GM12878 (cell line): Measurements from ENCODE around the gene AMBRA1. TPM values are rescaled to one million over a fixed set of nuclear protein-coding genes. Genes with fewer than 3 reads are reported as not detected.

Experiments used
- ATAC-seq: fragments of 200-7000 bp; cut with Tn5 transposase; 3 replicates; pipeline ENCODE4 v1.9.1; 2020; ENCODE audit warnings: mild to moderate bottlenecking, moderate library complexity
- BruUV-seq: library from RNA; stranded (reverse); fragments of 400-500 nt; replicated peaks from 2 replicates; lab custom pipeline; 2021; lab: Mats Ljungman, UMichigan
- CTCF ChIA-PET: fragments of 300-600 bp; sonication (Branson Sonifier 250); formaldehyde crosslinking; extraction: SDS; loops from one replicate; lab custom pipeline; 2021; ENCODE audit warnings: inconsistent platforms; lab: Yijun Ruan, JAX
- POLR2A ChIA-PET: fragments of 350-600 bp; formaldehyde crosslinking; extraction: SDS; loops from one replicate; lab custom pipeline; 2021; ENCODE audit warnings: inconsistent platforms; lab: Charles Lee
- RAD21 ChIA-PET: fragments of 300-600 bp; sonication (Branson Sonifier 250); formaldehyde crosslinking; loops from one replicate; lab custom pipeline; 2023; ENCODE audit warnings: antibody characterized with exemption; ENCODE audit not compliant: unreplicated experiment; lab: Charles Lee
- SMC1A ChIA-PET: fragments of 300-600 bp; sonication (Branson Sonifier 250); formaldehyde crosslinking; loops from one replicate; lab custom pipeline; 2023; ENCODE audit not compliant: unreplicated experiment, uncharacterized antibody; lab: Charles Lee
- DNase-seq: peaks from one replicate; pipeline ENCODE4 v3.0.0-alpha.2; 2011; ENCODE audit warnings: low read depth, low spot score
- FAIRE-seq: peaks from 3 replicates; lab custom pipeline; 2011; peaks lifted over from hg19 to GRCh38; lab: Jason Lieb, UNC
- H2AFZ ChIP-seq: 2 replicates; pipeline ENCODE4 v1.6.0; 2011; ENCODE audit warnings: low read depth, low read length, control low read depth; ENCODE audit not compliant: control insufficient read depth
- H3K27ac ChIP-seq: 2 replicates; pipeline ENCODE4 v1.5.1; 2011; ENCODE audit warnings: control low read depth; ENCODE audit not compliant: control insufficient read depth, insufficient read depth
- H3K27me3 ChIP-seq, 2 experiments: replicated peaks in 1 of 2; 2 replicates each; pipeline versions ENCODE4 v1.6.0 to v1.6.1; 2011; ENCODE audit warnings: low read length in 1 of 2; ENCODE audit not compliant: control insufficient read depth in 2 of 2, insufficient read depth in 2 of 2
- H3K36me3 ChIP-seq, 2 experiments: 2 replicates each; pipeline ENCODE4 v1.5.1; 2011; ENCODE audit warnings: low read length in 1 of 2; ENCODE audit not compliant: control insufficient read depth in 2 of 2, insufficient read depth in 2 of 2
- H3K4me1 ChIP-seq: 2 replicates; pipeline ENCODE4 v1.6.1; 2011; ENCODE audit warnings: mild to moderate bottlenecking, low read length, moderate library complexity, mixed read lengths; ENCODE audit not compliant: control insufficient read depth, insufficient read depth
- H3K4me2 ChIP-seq: 2 replicates; pipeline ENCODE4 v1.6.0; 2011; ENCODE audit warnings: control low read depth; ENCODE audit not compliant: control insufficient read depth, insufficient read depth
- H3K4me3 ChIP-seq: fragments of 200-600 bp; sonication (generic); 2 replicates; pipeline ENCODE4 v1.5.1; 2016
- H3K79me2 ChIP-seq: 2 replicates; pipeline ENCODE4 v1.6.0; 2011; ENCODE audit warnings: low read length; ENCODE audit not compliant: control insufficient read depth, insufficient read depth
- H3K9ac ChIP-seq: 2 replicates; pipeline ENCODE4 v1.8.0; 2011; ENCODE audit warnings: low read length, control low read depth, mixed read lengths; ENCODE audit not compliant: control insufficient read depth, insufficient read depth
- H3K9me3 ChIP-seq: replicated peaks from 3 replicates; pipeline ENCODE4 v1.5.1; 2011; ENCODE audit warnings: mild to moderate bottlenecking, low read length; ENCODE audit not compliant: control insufficient read depth, insufficient read depth
- H4K20me1 ChIP-seq: 2 replicates; pipeline ENCODE4 v1.6.0; 2011; ENCODE audit not compliant: control insufficient read depth, insufficient read depth
- CBFB ChIP-seq: IDR thresholded peaks from 2 replicates; pipeline ENCODE4 v1.6.1; 2016; ENCODE audit warnings: antibody characterized with exemption, low read depth
- EZH2 ChIP-seq: IDR thresholded peaks from 2 replicates; pipeline ENCODE4 v1.6.1; 2012; ENCODE audit warnings: low read depth, mild to moderate bottlenecking, control low read depth, inconsistent platforms, low read length, borderline replicate concordance; ENCODE audit not compliant: control insufficient read depth
- MYC ChIP-seq: IDR thresholded peaks from 2 replicates; pipeline ENCODE4 v1.6.1; 2011; ENCODE audit warnings: mild to moderate bottlenecking, low read length, moderate library complexity, inconsistent platforms; ENCODE audit not compliant: insufficient read depth, insufficient replicate concordance, insufficient read length, severe bottlenecking
- PBX3 ChIP-seq: IDR thresholded peaks from 2 replicates; pipeline ENCODE4 v1.6.1; 2011; ENCODE audit warnings: mild to moderate bottlenecking, low read depth, low read length, moderate library complexity; ENCODE audit not compliant: insufficient replicate concordance
- PKNOX1 ChIP-seq: fragments of 450-650 bp; IDR thresholded peaks from 2 replicates; pipeline ENCODE4 v1.6.1; 2016; ENCODE audit warnings: mild to moderate bottlenecking
- ZNF687 ChIP-seq: fragments of 450-650 bp; IDR thresholded peaks from 2 replicates; pipeline ENCODE4 v1.6.1; 2017; ENCODE audit warnings: mild to moderate bottlenecking, moderate library complexity
- WGBS: methylation state at CpG from one replicate; pipeline ENCODE4 v1.1.6; 2016; ENCODE audit warnings: low lambda C conversion rate; ENCODE audit not compliant: insufficient replicate concordance, insufficient coverage; ENCODE audit errors: missing lambda C conversion rate; 5-methylcytosine and 5-hydroxymethylcytosine counted together
- in situ Hi-C: fragments of 300-500 bp; cut with MboI; formaldehyde crosslinking; loops from 9 replicates; pipeline ENCODE4 v1.14.3; 2018; ENCODE audit warnings: mixed read lengths
- intact Hi-C: fragments of 100-400 bp; cut with micrococcal nuclease; formaldehyde crosslinking; loops from one replicate; pipeline ENCODE4 v1.14.2; 2022; ENCODE audit not compliant: unreplicated experiment
- polyA plus RNA-seq, 11 experiments: library from polyadenylated mRNA; depleted of rRNA in 4 of 11; unstranded in 6 of 11; stranded (reverse) in 5 of 11; fragments of >200 nt; fragmentation: Nextera tagmentation in 4 of 11; fragmentation: Illumina TruSeq in 1 of 11; extraction: Ambion mirVana in 4 of 11; extraction: Trizol in 1 of 11; gene quantifications; 1 replicate in 1 of 11; 2 replicates in 10 of 11; pipeline versions ENCODE4 v1.2.1 to v1.2.3, GENCODE V29; 2011 to 2016; ENCODE audit warnings: inconsistent platforms in 2 of 11, missing spikeins in 2 of 11, low read depth in 1 of 11
- total RNA-seq, 4 experiments: library from RNA; depleted of rRNA in 3 of 4; stranded (reverse); fragments of >200 nt in 3 of 4; fragmentation: Illumina TruSeq in 1 of 4; extraction: Trizol in 1 of 4; gene quantifications; 2 replicates each; pipeline versions ENCODE4 v1.2.1 to v1.2.3, GENCODE V29; 2013 to 2021

The AMBRA1 gene
- total and polyA plus RNA-seq, 10 of the 15 experiments (the other 5 are each of a cell fraction or from before 2014, with no cell fraction given), result 0.57 to 34.3 (median 13.7) TPM

- H3K27ac ChIP-seq, result no peak overlapping the region
- H3K36me3 ChIP-seq, result peaks cover 0 to 18% of the 10 kb centered on the region in 2 experiments; a peak in 3 of 4 replicates
- H3K9ac ChIP-seq, result no peak overlapping the region
- no peaks in the 10 kb centered on the region for H3K27me3 ChIP-seq
- POLR2A ChIA-PET, result no interaction called here
- SMC1A ChIA-PET, result no interaction called here
- no peak for TF ChIP-seq CBFB
- TF ChIP-seq PKNOX1, result no peak
- no peak for TF ChIP-seq EZH2
- no peak for TF ChIP-seq PBX3
- TF ChIP-seq MYC, result no peak
- no peak for TF ChIP-seq ZNF687
- no peak overlapping the region for H3K4me3 ChIP-seq
- DNase-seq, result no peak
- H3K4me1 ChIP-seq, result peaks cover 3% of the 10 kb centered on the region; the same call in 1 of the 2 replicates
- no peaks in the 10 kb centered on the region for H3K9me3 ChIP-seq
- no peaks in the 10 kb centered on the region for H3K79me2 ChIP-seq
- CTCF ChIA-PET, result interaction anchor here (0.6 to 1.3 kb wide), 2 partner anchors 9 to 92 kb away, joined by 3 to 5 read pairs; no protein-coding TSS in a partner anchor
- WGBS, result 96% methylated on average over 15 of the region's 19 CpGs
- intact Hi-C loops (no loop called here), in situ Hi-C loops (loop anchor here (10.0 kb wide), 1 partner anchor 137 kb away; no protein-coding TSS in a partner anchor)
- ATAC-seq, result no peak
- H3K4me2 ChIP-seq, result no peak overlapping the region
- no peak overlapping the region for H2AFZ ChIP-seq
- no peaks in the 10 kb centered on the region for H4K20me1 ChIP-seq
- no peak for FAIRE-seq
- no TSS peak for BruUV-seq
- RAD21 ChIA-PET, result no interaction called here
Measured at GRCh38 chr11:46397526-46397925, 196.3 kb downstream of the AMBRA1 start.
